ENCODE data around the gene PODXL. TPM values are rescaled to one million over a fixed set of nuclear protein-coding genes. Genes with fewer than 3 reads are reported as not detected.

PODXL gene
- total RNA-seq, 1 experiment from 2014 or later: 1.6 TPM

GRCh38 chr7:131554880-131555516, 1.4 kb downstream of the PODXL start:
- no TSS peak for BruUV-seq (replicated peaks)
- TF ChIP-seq CTCF (IDR thresholded peaks at IDR 0.05; ENCODE audit: unreplicated experiment): no peak
- CTCF ChIA-PET: interaction anchor here (0.7 to 2.6 kb wide), 2 partner anchors 42 to 643 kb away, joined by 3 to 10 read pairs; no protein-coding TSS in a partner anchor
- Mint-ChIP-seq H3K27me3 (ENCODE audit: insufficient read depth, unreplicated experiment) (peaks cover 21% of the 10 kb centered on the region), H3K27ac (ENCODE audit: low read depth, unreplicated experiment) (no peak overlapping the region), H3K36me3 (ENCODE audit: insufficient read depth, unreplicated experiment) (no peaks in the 10 kb centered on the region), H3K9me3 (ENCODE audit: unreplicated experiment) (no peaks in the 10 kb centered on the region), H3K4me1 (ENCODE audit: insufficient read depth, unreplicated experiment) (no peaks in the 10 kb centered on the region), H3K4me3 (ENCODE audit: unreplicated experiment) (peak overlapping the region; percentile 67)
- POLR2A ChIA-PET: no interaction called here
- DNase-seq (ENCODE audit: unreplicated experiment): no peak
- intact Hi-C loops (cut with micrococcal nuclease): no loop called here

- peaks cover 21% of the 10 kb centered on the region for H3K27me3 Mint-ChIP-seq (ENCODE audit: insufficient read depth, unreplicated experiment)
- H3K36me3 Mint-ChIP-seq (ENCODE audit: insufficient read depth, unreplicated experiment): no peaks in the 10 kb centered on the region
- ChIA-PET POLR2A (interaction anchor here (0.6 to 0.8 kb wide), 3 partner anchors 10 to 1910 kb away, joined by 3 read pairs; no protein-coding TSS in a partner anchor), CTCF (interaction anchor here (0.6 to 2.6 kb wide), 3 partner anchors 9 to 106 kb away, joined by 3 to 10 read pairs (median 5); no protein-coding TSS in a partner anchor)
- no peaks in the 10 kb centered on the region for H3K4me1 Mint-ChIP-seq (ENCODE audit: insufficient read depth, unreplicated experiment)
- H3K4me3 Mint-ChIP-seq (ENCODE audit: unreplicated experiment): no peak overlapping the region
- H3K27ac Mint-ChIP-seq (ENCODE audit: low read depth, unreplicated experiment): no peak overlapping the region
- H3K9me3 Mint-ChIP-seq (ENCODE audit: unreplicated experiment): no peaks in the 10 kb centered on the region
- BruUV-seq (replicated peaks): no TSS peak
- no peak for TF ChIP-seq CTCF (IDR thresholded peaks at IDR 0.05; ENCODE audit: unreplicated experiment)
- intact Hi-C loops (cut with micrococcal nuclease): no loop called here
- DNase-seq (ENCODE audit: unreplicated experiment): no peak
Observed at GRCh38 chr7:131553931-131554330, 2.5 kb downstream of the PODXL start.

- no peak overlapping the region for H3K4me3 Mint-ChIP-seq (ENCODE audit: unreplicated experiment)
- BruUV-seq (replicated peaks): no TSS peak
- H3K27ac Mint-ChIP-seq (ENCODE audit: low read depth, unreplicated experiment): no peak overlapping the region
- no peaks in the 10 kb centered on the region for H3K9me3 Mint-ChIP-seq (ENCODE audit: unreplicated experiment)
- no peaks in the 10 kb centered on the region for H3K4me1 Mint-ChIP-seq (ENCODE audit: insufficient read depth, unreplicated experiment)
- DNase-seq (ENCODE audit: unreplicated experiment): no peak
- POLR2A ChIA-PET: interaction anchor here (0.6 kb wide), 1 partner anchor 515 kb away, joined by 3 read pairs; no protein-coding TSS in a partner anchor
- no peak for TF ChIP-seq CTCF (IDR thresholded peaks at IDR 0.05; ENCODE audit: unreplicated experiment)
- CTCF ChIA-PET: no interaction called here
- no peaks in the 10 kb centered on the region for H3K36me3 Mint-ChIP-seq (ENCODE audit: insufficient read depth, unreplicated experiment)
- peaks cover 21% of the 10 kb centered on the region for H3K27me3 Mint-ChIP-seq (ENCODE audit: insufficient read depth, unreplicated experiment)
- intact Hi-C loops (cut with micrococcal nuclease): no loop called here
Observed at GRCh38 chr7:131552053-131552452, 4.4 kb downstream of the PODXL start.

GRCh38 chr7:131550846-131551245, 5.6 kb downstream of the PODXL start:
- peaks cover 3% of the 10 kb centered on the region for H3K4me1 Mint-ChIP-seq (ENCODE audit: insufficient read depth, unreplicated experiment)
- intact Hi-C loops (cut with micrococcal nuclease): no loop called here
- H3K27me3 Mint-ChIP-seq (ENCODE audit: insufficient read depth, unreplicated experiment): peaks cover 18% of the 10 kb centered on the region
- no peaks in the 10 kb centered on the region for H3K9me3 Mint-ChIP-seq (ENCODE audit: unreplicated experiment)
- TF ChIP-seq CTCF (IDR thresholded peaks at IDR 0.05; ENCODE audit: unreplicated experiment): no peak
- no peak overlapping the region for H3K27ac Mint-ChIP-seq (ENCODE audit: low read depth, unreplicated experiment)
- no peak for DNase-seq (ENCODE audit: unreplicated experiment)
- ChIA-PET CTCF (interaction anchor here (0.6 to 1.1 kb wide), 3 partner anchors 12 to 104 kb away, joined by 3 to 5 read pairs (median 3); no protein-coding TSS in a partner anchor), POLR2A (interaction anchor here (0.6 kb wide), 1 partner anchor 77 kb away, joined by 3 read pairs; no protein-coding TSS in a partner anchor)
- BruUV-seq (replicated peaks): no TSS peak
- no peak overlapping the region for H3K4me3 Mint-ChIP-seq (ENCODE audit: unreplicated experiment)
- H3K36me3 Mint-ChIP-seq (ENCODE audit: insufficient read depth, unreplicated experiment): no peaks in the 10 kb centered on the region

All from MCF 10A (cell line).